NCI-H1694 treated with DMSO at 0.1 percent for 48 hours (cell line): Measurements from ENCODE around the gene SNX7.

Source experiments
- DNase-seq: peaks from one replicate; lab custom pipeline; 2025; lab: John Stamatoyannopoulos, UW

Gene SNX7

DNA sequence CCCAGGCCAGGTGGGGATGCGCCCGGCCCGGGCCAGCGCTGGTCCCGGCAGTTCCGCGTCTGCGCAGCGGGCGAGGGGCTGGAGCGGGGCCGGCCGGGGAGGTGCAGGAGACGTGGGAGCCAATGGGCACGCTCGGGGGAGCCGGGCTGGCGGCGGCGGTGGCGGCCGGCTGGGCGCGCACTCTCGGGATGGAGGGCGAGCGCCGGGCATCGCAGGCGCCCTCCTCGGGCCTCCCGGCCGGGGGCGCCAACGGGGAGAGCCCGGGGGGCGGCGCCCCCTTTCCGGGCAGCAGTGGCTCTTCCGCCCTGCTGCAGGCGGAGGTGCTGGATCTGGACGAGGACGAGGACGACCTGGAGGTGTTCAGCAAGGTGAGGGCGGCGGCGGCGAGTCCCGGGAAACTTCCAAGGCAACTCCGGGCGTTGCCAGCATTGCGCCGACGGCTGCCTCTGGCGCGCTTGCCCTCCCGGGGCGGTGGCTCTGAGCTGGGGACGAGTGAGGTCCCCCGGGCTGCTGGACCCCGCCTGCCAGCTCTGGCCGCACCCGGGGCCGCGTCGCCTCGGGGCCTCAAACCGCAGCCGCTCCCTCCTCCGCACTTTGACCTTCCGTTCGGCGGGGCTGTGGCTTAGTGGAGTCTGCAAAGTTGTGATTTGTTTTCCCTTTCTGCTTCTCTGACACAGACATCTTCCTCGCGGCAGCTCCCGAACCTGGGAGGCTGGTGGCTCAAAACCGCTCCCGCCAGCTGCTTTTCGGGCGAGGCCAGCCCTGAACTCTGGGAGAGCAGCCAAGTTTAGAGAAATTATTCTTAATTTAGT lies at the start of gene SNX7:
Gene SNX7 (plus strand): TSS at position 178 of the 812 bp plus-strand sequence. CDS start 11 bp downstream, at position 189.
- DNase-seq: peak; percentile 24

- no peak for DNase-seq
These were observed 24.2 kb upstream of the SNX7 start for GRCh38 chr1:98637316-98637715.

DNA sequence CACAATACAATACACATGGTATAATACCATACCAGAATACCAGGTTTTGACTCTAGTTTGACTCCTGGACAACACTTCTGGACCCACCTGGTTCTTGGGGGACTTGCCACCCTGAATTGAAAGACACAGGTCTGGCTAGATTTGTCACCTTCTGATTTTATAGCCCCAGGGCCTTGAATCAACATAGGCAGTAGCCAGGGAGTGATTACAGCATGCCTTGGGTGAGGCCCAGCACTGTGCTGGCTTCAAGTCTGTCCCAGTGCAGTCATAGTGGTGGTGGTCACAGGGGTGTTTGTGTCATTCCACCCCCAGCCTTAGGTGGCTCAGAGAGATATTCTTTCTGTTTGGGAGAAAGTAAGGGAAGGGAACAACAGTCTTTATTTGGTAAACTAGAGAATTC lies 23.3 kb upstream of the SNX7 start:
- no peak for DNase-seq

DNA sequence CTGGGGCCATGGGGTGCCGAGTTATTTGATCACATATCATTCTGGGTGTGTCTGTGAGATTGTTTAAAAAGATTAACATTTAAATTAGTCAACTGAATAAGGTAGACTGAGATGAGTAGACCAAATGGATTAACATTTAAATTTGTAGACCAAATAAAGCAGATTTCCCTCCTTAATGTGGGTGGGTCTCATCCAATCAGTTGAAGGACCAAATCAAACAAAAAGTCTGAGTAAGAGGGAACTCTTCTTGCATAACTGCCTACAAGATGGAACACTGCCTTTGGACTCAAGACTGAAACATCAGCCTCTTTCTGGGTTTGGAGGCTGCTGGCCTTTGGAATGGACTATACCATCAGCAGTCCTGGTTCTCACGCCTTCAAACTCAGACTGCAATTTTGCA lies 17.0 kb upstream of the SNX7 start:
- DNase-seq: no peak

DNA sequence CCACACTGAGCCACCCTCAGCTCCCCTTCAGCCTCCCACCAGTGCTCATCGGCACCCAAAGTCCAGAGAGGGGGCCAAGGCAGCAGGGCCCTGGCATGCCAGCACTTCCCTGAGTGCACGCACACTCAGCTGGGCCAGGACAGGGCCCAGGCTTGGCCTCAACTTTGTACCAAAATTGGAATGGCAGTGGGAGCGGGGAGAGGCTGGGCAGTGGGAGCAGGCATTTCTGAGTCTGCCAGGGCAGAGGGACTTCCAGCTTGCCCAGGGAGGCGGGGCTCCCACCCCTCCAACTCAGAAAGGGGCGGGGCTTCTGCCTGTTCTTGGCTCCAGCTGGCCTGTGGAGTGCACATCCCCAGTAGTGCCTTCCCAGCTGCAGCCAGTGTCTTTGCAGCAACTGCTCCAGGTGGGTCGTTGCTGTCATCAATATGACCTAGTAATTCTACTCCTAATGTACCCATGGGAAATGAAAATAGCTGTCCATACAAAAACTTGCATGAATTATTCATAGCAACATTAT lies 10.3 kb upstream of the SNX7 start:
- DNase-seq: no peak

DNA sequence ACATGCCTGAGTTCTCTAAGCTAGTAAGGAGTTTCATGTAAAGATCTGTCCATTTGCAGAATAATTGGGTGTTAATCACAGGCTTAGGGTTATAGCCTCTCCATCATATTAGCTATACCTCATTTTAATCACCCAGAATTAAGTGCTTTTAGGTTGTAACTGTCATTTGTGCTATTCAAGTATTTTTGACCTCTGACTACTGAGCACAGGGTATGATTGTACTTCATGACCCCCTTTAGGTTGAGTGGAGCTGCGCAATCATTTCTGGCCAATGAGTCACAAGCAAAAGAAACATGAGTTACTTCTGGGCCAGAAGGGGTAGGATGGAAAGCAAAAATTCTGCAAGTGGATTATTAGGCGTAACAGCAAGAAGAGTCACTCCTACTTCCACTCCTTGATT lies 8.4 kb upstream of the SNX7 start:
- no peak for DNase-seq

GRCh38 chr1:98659879-98660278 lies 1.6 kb upstream of the SNX7 start:
- no peak for DNase-seq

DNA sequence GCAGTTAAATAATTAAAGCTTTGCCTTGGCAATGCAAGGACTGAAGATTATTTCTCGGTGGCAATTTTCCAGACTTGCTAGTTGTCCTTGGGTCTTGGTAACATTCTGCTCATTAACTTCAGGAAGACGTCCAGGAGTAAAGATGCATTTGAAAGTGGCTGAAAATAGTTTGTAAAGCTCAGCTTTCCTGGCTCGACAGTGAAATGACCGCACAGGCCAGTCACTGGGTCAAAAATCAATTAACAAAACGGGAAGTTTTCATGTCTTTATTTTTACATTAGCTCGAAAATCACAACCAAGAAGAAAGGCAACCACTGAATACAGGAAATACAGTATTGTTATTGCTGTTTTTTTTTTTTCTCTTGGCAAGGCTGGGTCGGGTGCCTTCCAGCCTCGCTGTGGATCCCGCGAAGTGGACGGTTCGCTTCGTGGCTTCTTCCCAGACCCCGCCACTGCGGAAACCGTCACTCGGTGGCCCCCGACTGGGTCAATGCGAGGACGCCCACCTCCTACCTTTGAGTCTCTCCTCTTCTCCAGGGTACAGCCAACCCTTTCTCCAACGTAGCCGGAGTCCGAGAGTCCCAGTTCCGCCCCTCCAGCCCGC lies 479 bp upstream of the SNX7 start:
- no peak for DNase-seq

DNA sequence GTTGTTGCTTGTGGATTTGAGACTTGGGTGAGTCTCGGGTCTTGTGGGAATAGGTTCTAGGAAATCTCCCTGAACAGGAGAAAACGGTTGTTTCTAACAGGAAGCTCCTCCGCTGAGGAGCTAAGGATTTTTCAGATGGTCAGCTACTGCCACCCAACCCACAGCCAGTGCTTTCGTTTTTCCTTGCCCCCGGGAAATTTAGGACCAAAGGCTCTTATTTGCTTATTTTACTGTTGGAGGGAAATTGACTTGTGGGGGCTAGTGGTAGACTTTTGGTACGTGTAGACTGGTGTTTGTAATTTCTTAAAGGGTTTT lies 792 bp downstream of the SNX7 start:
- DNase-seq: no peak

- DNase-seq: no peak
These were observed 7.2 kb downstream of the SNX7 start for GRCh38 chr1:98668733-98669132.

DNA sequence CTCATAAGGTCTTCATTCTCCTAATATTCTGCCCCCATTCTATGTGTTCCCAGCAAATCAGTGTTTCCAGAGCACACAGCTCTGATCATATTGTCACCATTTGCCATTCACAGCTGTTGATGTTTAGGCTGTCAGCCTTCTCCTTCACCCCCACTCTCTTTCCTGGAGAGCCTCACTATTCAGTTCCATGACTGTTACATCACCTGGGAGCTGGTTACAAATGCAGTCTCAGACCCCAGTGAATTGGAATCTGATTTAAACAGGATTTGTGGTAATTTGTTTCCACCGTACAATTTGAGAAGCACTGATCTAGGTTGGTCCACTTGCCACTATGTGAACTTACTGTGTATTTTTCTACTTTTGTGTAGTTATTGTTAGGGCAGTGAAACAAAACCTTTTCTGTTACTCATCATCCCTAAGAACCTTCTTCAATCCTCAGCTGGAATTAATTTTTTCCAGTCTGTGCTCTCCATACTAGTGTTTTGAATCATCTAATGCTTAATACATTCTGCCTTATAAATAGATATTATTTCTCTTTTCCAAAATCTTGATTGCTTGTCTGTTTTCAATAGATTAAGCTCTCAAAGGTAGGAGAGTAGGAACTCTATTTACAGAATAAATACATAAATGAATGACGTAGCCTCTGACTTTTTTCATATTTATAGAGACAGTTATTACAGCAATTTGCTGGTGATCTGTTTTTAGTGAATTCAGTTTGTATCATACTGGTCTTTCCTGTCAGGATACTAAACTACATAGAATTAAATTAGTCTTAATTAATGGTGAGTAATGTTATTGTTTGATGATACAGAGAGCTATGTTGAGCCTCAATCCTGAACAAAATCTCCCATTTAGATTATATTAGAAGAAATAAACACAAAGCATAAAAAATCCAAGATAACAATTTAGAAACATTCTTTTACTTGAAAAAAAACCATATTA lies 8.1 kb downstream of the SNX7 start:
- DNase-seq: no peak

- no peak for DNase-seq
These were observed 10.7 kb downstream of the SNX7 start for GRCh38 chr1:98672189-98672588.

GRCh38 chr1:98674075-98674781 lies 12.7 kb downstream of the SNX7 start:
- DNase-seq: no peak

DNA sequence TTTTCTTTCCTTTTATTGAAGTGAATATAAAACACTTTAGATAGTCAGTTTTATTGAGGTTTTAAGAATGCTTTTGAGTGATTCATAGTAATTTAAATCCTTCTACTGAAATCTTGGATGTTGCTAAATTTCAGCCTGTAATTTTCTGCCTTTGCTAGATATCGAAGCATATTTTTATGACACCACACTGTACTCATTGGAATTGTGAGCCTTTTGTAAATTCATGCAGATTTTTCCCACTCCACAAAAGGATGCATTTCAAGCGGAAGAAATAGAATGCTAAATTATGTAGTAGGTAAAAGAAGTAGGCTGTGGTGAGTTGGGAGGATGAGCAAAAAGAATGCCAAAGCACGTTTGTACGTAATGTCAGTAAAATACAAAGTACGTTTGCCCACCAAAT lies 13.8 kb downstream of the SNX7 start:
- DNase-seq: no peak

DNA sequence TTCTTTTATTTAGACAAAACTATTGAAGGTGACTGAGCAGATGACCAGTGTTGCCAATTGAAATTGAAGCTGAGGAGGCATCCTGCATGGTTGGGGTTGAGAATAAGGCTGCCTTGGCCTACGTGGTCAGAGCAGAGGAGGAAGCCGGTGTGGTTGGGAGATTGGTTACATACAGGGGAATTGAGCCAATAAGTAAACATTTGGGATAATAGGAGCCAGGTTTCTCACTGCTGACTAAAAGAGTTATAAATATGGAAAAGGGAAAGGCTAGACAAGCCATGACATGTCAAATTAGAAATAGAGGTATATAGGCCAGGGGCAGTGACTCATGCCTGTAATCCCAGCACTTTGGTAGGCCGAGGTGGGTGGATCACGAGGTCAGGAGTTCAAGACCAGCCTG lies 15.8 kb downstream of the SNX7 start:
- no peak for DNase-seq

GRCh38 chr1:98681812-98682211 lies 20.3 kb downstream of the SNX7 start:
- DNase-seq: no peak

- no peak for DNase-seq
These were observed 26.7 kb downstream of the SNX7 start for GRCh38 chr1:98688110-98688739.

DNA sequence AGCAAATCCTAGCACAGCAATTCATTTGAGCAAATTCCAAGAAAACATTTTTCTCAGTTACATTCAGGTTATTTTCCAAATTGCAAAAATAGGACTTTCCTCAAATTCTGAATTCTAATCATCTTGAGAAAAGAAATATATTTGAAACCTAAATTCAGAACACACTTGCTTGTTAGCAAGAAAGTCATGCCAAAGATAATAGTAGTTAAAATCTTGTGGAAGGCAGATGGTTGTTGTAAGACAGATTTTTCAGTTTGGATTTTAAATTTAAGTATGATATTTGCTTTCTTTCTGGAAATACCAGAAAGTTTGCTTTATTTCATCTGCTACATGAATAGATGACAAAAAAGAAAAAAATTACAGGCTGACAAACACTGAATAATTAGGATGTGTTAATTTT lies 29.1 kb downstream of the SNX7 start:
- no peak for DNase-seq

DNA sequence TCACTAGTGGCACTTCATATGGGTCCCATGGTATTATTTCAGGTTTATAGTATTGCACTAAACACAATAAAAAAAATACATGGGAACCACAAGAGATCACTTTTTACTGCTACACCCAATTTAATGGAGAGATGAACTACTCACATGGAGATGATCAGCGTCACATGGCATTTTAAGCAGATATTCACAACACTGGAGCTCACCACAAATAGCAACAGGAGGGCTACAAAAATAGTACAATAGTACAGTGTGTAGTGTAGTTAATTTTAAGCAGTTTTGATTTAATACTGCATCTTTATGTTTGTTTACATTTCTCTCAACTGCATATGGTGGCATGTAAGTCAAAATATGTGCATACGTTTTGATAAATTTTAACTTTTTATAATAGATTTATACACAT lies 31.0 kb downstream of the SNX7 start:
- DNase-seq: no peak

GRCh38 chr1:98693385-98693784 lies 31.9 kb downstream of the SNX7 start:
- DNase-seq: peak; percentile 40

GRCh38 chr1:98696077-98696476 lies 34.6 kb downstream of the SNX7 start:
- no peak for DNase-seq

- no peak for DNase-seq
These were observed 36.3 kb downstream of the SNX7 start for GRCh38 chr1:98697781-98698180.
